A673 (cell line): ENCODE data around the gene GATAD2A. TPM values are rescaled to one million over a fixed set of nuclear protein-coding genes. Genes with fewer than 3 reads are reported as not detected.

Source experiments
- BruUV-seq: library from RNA; stranded (reverse); fragments of 400-500 nt; replicated peaks from 2 replicates; lab custom pipeline; 2021; lab: Mats Ljungman, UMichigan
- CTCF ChIA-PET: fragments of 300-600 bp; sonication (Branson Sonifier 250); formaldehyde crosslinking; loops from one replicate; lab custom pipeline; 2022; ENCODE audit warnings: antibody characterized with exemption; lab: Charles Lee
- POLR2A ChIA-PET: fragments of 300-600 bp; sonication (Branson Sonifier 250); formaldehyde crosslinking; loops from one replicate; lab custom pipeline; 2022; ENCODE audit warnings: antibody characterized with exemption; ENCODE audit not compliant: low non-redundant PET; lab: Charles Lee
- DNase-seq: peaks from one replicate; pipeline ENCODE4 v3.0.0-alpha.2; 2015; ENCODE audit warnings: low spot score
- H3K27ac ChIP-seq: fragments of 200-600 bp; sonication (generic); 2 replicates; pipeline ENCODE4 v1.5.1; 2016; ENCODE audit warnings: mixed run types, low read depth, mild to moderate bottlenecking, mixed read lengths, antibody characterized with exemption, low read length; ENCODE audit not compliant: poor library complexity, severe bottlenecking
- H3K27me3 ChIP-seq: fragments of 200-600 bp; sonication (generic); replicated peaks from 2 replicates; pipeline ENCODE4 v1.6.1; 2017; ENCODE audit warnings: mixed run types, low read depth, mild to moderate bottlenecking, mixed read lengths, antibody characterized with exemption, low read length; ENCODE audit not compliant: insufficient read depth, poor library complexity
- H3K36me3 ChIP-seq: fragments of 200-600 bp; sonication (generic); 2 replicates; pipeline ENCODE4 v1.6.1; 2016; ENCODE audit warnings: mixed run types, mild to moderate bottlenecking, mixed read lengths, antibody characterized with exemption, low read length; ENCODE audit not compliant: insufficient read depth, poor library complexity, severe bottlenecking
- H3K4me1 ChIP-seq: fragments of 200-600 bp; sonication (generic); 2 replicates; pipeline ENCODE4 v1.6.1; 2017; ENCODE audit warnings: mixed run types, mild to moderate bottlenecking, mixed read lengths, antibody characterized with exemption, low read length; ENCODE audit not compliant: insufficient read depth, poor library complexity, severe bottlenecking
- H3K4me3 ChIP-seq: fragments of 200-600 bp; sonication (generic); 2 replicates; pipeline ENCODE4 v1.5.1; 2016; ENCODE audit warnings: low read depth, mixed run types, mild to moderate bottlenecking, mixed read lengths, low read length; ENCODE audit not compliant: poor library complexity, severe bottlenecking
- H3K9me3 ChIP-seq: fragments of 200-600 bp; sonication (generic); 2 replicates; pipeline ENCODE4 v1.6.1; 2016; ENCODE audit warnings: mixed run types, low read depth, mild to moderate bottlenecking, mixed read lengths, antibody characterized with exemption, low read length; ENCODE audit not compliant: poor library complexity, severe bottlenecking
- EZH2 ChIP-seq: fragments of 200-600 bp; sonication (generic); IDR thresholded peaks from 2 replicates; pipeline ENCODE4 v1.6.1; 2017; ENCODE audit warnings: borderline replicate concordance, low read depth, mild to moderate bottlenecking, mixed read lengths, antibody characterized with exemption, low read length; ENCODE audit not compliant: poor library complexity, severe bottlenecking
- intact Hi-C: fragments of 100-400 bp; cut with micrococcal nuclease; formaldehyde crosslinking; loops from one replicate; pipeline ENCODE4 v1.10.0; 2022; ENCODE audit not compliant: unreplicated experiment
- total RNA-seq: library from RNA; stranded (reverse); gene quantifications from 2 replicates; pipeline ENCODE4 v1.2.3, GENCODE V29; 2021
- TF ChIP-seq, protein P1 (sequence below): fragments of 300-800, 200-600 bp; sonication (generic); conservative IDR thresholded peaks from 2 replicates; pipeline ENCODE4 v1.5.1; 2017; ENCODE audit warnings: low read depth, mild to moderate bottlenecking, antibody characterized with exemption, low read length, moderate library complexity, mixed read lengths

The GATAD2A gene
- total RNA-seq, 1 experiment from 2014 or later: 218 TPM

DNA sequence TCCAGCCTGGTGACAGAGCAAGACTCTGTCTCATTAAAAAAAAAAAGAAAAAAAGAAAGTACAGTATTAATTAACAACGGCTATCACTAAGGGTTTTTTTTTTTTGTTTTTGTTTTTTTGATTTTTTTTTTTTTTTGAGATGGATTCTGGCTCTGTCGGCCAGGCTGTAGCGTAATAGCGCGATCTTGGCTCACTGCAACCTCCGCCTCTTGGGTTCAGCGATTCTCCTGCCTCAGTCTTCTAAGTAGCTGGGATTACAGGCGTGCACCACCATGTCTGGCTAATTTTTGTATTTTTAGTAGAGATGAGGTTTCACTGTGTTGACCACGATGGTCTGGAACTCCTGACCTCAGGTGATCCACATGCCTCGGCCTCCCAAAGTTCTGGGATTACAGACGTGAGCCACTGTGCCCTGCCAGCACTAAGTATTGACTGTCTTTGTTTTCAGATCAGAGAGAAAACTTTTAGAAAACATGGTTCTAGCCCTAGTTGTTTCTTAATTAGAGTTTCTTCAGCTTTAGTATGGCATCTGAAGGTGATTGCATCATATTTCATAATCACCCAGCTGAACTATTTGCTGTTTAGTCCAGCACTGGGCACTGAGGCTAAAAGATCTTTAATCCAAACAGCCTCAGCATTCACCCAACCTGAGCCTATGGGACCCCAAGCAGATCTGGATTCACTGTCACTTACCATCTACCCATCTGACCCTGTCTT is 2.7 kb upstream of the GATAD2A start:
- Histone ChIP-seq H3K36me3 (no peaks in the 10 kb centered on the region), H3K9me3 (no peaks in the 10 kb centered on the region), H3K27me3 (no peaks in the 10 kb centered on the region), H3K4me1 (peaks cover 43% of the 10 kb centered on the region), H3K27ac (peak overlapping the region; percentile 63), H3K4me3 (no peak overlapping the region)
- no peak for DNase-seq
- CTCF ChIA-PET: no interaction called here
- POLR2A ChIA-PET: no interaction called here
- intact Hi-C loops: no loop called here
- BruUV-seq: no TSS peak
- TF ChIP-seq EZH2: no peak
- TF ChIP-seq, protein P1, sequence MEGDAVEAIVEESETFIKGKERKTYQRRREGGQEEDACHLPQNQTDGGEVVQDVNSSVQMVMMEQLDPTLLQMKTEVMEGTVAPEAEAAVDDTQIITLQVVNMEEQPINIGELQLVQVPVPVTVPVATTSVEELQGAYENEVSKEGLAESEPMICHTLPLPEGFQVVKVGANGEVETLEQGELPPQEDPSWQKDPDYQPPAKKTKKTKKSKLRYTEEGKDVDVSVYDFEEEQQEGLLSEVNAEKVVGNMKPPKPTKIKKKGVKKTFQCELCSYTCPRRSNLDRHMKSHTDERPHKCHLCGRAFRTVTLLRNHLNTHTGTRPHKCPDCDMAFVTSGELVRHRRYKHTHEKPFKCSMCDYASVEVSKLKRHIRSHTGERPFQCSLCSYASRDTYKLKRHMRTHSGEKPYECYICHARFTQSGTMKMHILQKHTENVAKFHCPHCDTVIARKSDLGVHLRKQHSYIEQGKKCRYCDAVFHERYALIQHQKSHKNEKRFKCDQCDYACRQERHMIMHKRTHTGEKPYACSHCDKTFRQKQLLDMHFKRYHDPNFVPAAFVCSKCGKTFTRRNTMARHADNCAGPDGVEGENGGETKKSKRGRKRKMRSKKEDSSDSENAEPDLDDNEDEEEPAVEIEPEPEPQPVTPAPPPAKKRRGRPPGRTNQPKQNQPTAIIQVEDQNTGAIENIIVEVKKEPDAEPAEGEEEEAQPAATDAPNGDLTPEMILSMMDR: no peak

DNA sequence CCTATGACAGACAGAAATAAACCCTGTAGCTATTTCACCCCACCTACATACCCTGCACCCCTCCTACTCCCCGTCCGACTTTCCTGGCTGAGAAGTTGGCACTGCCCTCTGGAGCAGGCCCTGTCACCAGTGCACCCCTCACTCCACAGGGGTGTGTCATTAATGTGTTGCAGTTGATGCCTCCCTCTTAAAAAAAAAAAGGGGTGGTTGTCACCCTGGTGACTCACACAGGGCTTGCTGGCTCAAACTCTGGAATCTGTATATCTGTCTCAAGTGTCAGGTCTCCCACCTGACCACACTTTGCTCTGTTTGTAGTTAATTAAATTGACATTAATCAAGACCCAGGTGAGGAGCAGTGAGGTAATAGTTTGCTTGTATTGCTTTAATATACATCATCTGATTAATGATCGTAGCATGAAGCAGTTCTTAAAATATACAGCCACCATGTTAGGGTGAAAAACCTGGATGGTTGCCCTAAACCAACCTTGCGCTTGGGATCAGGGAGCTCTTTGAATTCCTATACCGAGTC is 2.0 kb upstream of the GATAD2A start:
- POLR2A ChIA-PET: no interaction called here
- Histone ChIP-seq H3K27me3 (no peaks in the 10 kb centered on the region), H3K4me1 (peaks cover 46% of the 10 kb centered on the region), H3K36me3 (no peaks in the 10 kb centered on the region), H3K27ac (peak overlapping the region; percentile 63), H3K4me3 (no peak overlapping the region), H3K9me3 (no peaks in the 10 kb centered on the region)
- no TSS peak for BruUV-seq
- DNase-seq: peak; percentile 37
- CTCF ChIA-PET: interaction anchor here (0.9 kb wide), 1 partner anchor 87 kb away, joined by 3 read pairs; no protein-coding TSS in a partner anchor
- intact Hi-C loops: no loop called here
- TF ChIP-seq EZH2: no peak
- TF ChIP-seq, protein P1: no peak

DNA sequence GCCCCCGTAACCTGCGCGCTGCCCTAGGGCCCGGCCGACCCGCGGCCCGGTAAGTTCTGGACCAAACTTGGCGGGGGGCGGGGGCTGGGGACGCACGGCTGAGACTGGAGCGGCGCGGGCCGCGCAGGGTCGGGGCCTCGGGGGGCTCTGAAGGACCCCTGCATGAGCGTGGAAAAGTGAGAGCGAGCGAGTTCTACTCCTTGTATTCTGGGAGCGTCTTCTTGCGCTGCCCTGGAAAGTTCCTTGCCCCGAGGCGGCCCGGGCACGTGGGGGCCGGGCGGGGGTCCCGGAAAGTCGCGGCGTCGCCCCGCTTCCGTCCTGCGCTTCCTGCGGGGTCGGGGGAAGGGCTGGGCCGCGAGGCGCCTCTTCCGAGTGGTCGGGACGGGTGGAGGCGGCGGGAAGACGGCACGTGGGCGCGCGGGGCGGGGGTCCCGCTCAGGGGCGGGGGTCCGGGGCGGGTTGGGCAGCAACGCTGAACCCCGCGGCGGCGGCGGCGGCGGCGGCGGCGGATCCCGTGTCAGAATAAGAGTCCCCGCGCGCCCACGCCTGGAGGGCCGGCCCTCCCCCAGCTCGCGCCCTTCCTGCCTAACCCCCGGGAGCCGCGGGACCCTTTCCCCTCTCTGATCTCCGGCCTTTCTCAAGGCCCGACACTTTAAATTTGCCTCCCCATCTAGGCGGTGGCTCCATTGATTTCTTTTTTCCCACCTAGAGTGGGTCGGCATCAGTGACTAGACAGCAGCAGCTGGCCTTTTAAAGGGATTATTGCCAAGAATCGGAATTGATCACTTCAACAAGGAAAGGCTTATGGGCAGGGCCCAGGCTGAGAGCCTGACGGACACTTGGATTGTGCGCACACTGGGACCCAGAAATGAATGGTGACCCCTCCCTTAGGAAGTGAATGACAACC is 749 bp downstream of the GATAD2A start:
- peaks cover 34% of the 10 kb centered on the region for H3K4me1 ChIP-seq
- no peaks in the 10 kb centered on the region for H3K9me3 ChIP-seq
- TF ChIP-seq, protein P1: no peak
- TF ChIP-seq EZH2: no peak
- POLR2A ChIA-PET: no interaction called here
- no peaks in the 10 kb centered on the region for H3K36me3 ChIP-seq
- H3K27ac ChIP-seq: peak overlapping the region; percentile 88
- H3K4me3 ChIP-seq: peak overlapping the region; percentile 82
- CTCF ChIA-PET: interaction anchor here (1.4 kb wide), 1 partner anchor 21 kb away, joined by 4 read pairs; no protein-coding TSS in a partner anchor
- BruUV-seq: no TSS peak
- peak; percentile 62 for DNase-seq
- H3K27me3 ChIP-seq: no peaks in the 10 kb centered on the region
- intact Hi-C loops: no loop called here
